KBM-7 (cell line): ENCODE results near the gene HECW1.
"Not testable (repeated sequence)": the region's sequence is repeated elsewhere in the genome, so short reads cannot be mapped to it uniquely, and the experiment has no call there.

Experiments
- DNase-seq: peaks from one replicate; pipeline ENCODE4 v3.0.0-alpha.2; 2015
- in situ Hi-C: fragments of 300-500 bp; cut with MboI; formaldehyde crosslinking; loops from 2 replicates; pipeline ENCODE4 v1.14.3; 2020; ENCODE audit warnings: low sequenced_read_pairs, low pct_unique_long_range_greater_than_20kb, mixed read lengths

HECW1 gene

GRCh38 chr7:43589133-43589478, 476.7 kb downstream of the HECW1 start:
- DNase-seq = no peak
- in situ Hi-C loops = no loop called here

DNA sequence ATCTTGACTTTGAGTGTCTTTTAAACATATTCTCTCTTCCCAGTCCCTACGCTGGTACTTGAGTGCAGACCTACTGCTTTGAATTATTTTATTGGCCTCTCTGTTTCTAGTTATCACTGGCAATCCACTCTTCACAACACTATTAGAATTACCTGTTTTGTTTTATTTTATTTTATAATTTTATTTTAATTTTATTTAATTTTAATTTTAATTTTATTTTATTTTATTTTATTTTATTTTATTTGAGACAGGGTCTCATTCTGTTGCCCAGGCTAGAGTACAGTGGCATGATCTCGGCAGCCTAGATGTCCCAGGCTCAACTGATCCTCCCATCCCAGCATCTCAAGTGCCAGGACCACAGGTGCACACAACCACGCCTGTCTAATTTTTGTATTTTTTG, 477.3 kb downstream of the HECW1 start:
- in situ Hi-C loops = no loop called here
- no peak for DNase-seq

DNA sequence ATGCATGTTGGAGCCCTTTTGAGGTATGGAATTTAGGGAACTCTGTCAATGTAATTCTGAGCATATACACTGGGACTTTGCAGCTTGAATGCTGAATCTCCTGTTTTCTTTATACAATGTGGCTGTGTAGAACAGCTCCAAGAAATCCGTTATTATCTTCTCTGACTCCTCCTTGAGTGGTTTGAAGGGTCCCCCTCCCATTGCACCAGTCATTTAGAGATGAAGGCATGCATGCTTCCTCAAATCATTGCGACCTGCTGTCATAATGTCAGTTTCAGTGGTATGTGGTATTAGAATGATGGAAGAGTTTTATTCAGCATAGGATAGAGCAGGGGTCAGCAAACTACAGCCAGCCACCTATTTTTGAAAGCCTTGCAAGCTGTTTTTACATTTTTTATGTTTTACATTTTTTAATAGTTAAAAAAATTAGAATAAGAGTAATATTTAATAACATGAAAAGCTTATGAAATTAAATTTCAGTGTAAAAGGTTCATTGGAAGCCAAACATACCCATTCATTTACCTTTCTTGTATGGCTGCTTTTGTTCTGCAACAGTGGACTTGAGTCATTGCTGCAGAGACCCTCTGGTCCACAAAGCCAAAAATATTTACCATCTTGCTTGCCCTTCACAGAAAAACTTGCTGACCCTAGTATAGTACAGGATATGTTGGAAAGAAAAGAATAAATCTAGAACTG, 478.6 kb downstream of the HECW1 start:
- no peak for DNase-seq
- in situ Hi-C loops = no loop called here

DNA sequence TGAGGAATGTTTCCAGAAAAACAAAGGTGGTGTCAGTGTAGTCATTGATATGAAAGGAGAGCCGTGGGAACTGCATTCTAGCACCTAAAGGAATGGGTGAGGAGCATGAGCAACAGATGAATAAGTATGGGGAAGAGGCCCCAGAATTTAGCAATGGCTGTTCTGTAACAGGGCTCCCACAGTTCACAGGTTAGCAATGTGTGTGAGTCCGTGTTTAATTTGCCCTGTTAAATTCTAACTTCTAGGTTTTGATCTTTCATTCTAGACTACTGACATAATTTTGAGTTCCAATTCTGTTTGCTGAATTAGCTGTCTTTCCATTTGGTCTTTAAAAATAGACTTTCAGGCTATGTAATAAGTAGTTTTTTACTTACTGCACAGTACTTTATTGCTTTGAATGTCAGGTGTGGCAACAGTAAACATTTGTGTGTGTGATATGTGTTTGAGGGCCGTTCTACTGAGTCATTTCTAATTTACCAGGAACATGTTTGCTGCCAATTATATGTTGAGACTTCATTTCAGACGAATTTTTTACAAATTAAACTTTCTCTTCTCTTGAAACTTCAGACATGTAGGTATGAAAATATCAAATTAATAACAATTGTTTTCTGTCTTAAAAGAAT, 479.2 kb downstream of the HECW1 start:
- in situ Hi-C loops = no loop called here
- no peak for DNase-seq

DNA sequence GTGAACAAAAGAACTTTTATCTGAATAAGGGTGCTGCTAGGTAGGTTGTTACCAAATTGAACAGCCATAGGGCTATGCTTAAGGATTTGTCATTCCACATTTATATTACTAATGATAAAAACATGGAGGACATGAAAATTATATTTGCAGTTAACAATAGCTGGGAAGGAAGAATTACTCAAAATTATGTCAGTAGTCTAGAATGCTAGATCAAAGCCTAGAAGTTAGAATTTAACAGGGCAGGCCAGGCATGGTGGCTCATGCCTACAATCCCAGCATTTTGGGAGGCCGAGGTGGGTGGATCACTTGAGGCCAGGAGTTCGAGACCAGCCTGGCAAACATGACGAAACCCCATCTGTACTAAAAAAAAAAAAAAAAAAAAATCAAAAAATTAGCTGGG, 479.9 kb downstream of the HECW1 start:
- in situ Hi-C loops = no loop called here
- no peak for DNase-seq

DNA sequence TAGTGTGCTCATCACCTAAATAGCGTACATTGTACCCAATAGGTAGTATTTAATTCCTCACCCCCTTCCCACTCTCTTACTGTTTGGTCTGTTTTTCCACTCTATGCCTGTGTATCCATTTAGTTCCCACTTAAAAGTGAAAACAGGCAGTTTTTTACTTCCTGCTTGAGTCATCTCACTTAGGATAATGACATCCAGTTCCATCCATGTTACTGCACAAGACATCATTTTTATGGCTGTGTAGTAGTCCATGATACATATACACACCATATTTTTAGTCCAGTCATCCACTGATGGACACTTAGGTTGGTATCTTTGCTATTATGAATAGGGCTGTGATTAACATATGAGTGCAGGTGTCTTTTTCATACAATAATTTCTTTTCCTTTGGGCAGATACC, 480.6 kb downstream of the HECW1 start:
- DNase-seq = no peak
- in situ Hi-C loops = no loop called here

DNA sequence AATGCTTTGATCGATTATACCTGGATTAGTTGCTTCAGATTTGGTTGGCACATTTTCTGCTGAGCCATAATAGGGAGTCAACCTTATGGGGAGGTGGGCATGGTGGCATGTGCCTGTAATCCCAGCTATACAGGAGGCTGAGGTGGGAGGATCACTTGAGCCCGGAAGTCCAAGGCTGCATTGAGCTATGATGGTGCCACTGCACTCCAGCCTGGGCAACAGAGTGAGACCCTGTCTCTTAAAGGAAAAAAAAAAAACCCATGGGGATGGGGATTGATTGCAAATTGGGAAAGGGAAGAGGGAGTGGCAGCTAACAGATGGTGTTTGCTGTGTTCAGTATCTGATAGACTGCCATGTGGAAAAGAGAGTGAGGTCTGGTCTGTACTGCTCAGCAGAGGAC, 481.6 kb downstream of the HECW1 start:
- DNase-seq = no peak
- in situ Hi-C loops = no loop called here

DNA sequence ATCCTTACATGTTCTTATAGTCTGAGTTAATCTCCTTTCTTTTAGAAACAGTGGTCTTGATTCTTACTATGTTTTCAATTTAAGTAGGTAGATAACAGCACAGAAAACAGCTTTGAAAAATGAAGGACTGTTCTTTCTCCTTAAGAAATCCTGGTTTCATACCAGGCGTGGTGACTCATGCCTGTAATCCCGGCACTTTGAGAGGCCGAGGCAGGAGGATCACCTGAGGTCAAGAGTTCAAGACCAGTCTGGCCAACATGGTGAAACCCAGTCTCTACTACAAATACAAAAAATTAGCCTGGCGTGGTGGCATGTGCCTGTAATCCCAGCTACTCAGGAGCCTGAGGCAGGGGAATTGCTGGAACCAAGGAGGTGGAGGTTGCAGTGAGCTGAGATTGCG, 484.0 kb downstream of the HECW1 start:
- in situ Hi-C loops, DNase-seq: not testable (repeated sequence)

- in situ Hi-C loops = no loop called here
- no peak for DNase-seq
Measured at GRCh38 chr7:43600056-43600455, 487.6 kb downstream of the HECW1 start.

- no peak for DNase-seq
- in situ Hi-C loops = no loop called here
Measured at GRCh38 chr7:43602256-43602655, 489.8 kb downstream of the HECW1 start.

- in situ Hi-C loops = no loop called here
- no peak for DNase-seq
Measured at GRCh38 chr7:43604251-43604650, 491.8 kb downstream of the HECW1 start.

DNA sequence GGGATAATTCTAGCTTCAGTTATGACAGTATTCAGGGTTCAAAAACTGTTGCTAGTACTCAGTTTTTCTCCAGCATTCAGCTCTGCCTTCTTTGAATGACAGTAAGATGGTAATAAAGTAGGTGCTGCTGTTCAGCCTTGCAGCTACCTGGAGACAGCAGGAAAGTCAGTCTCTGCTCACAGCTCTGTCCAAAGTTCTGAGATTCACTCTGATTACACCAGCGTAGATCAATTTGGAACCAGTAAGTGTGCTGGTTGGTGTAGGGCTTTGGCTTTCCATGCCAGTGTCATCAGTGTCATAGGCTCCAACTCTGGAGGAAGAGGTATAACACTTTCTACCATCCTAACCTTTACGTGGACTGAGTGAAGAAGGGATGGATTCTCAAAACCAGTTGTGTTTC, 496.6 kb downstream of the HECW1 start:
- in situ Hi-C loops = no loop called here

GRCh38 chr7:43612128-43612527, 499.7 kb downstream of the HECW1 start:
- in situ Hi-C loops = no loop called here
- no peak for DNase-seq

More for the DNA sequence above, 496.6 kb downstream of the HECW1 start:
- DNase-seq = no peak

DNA sequence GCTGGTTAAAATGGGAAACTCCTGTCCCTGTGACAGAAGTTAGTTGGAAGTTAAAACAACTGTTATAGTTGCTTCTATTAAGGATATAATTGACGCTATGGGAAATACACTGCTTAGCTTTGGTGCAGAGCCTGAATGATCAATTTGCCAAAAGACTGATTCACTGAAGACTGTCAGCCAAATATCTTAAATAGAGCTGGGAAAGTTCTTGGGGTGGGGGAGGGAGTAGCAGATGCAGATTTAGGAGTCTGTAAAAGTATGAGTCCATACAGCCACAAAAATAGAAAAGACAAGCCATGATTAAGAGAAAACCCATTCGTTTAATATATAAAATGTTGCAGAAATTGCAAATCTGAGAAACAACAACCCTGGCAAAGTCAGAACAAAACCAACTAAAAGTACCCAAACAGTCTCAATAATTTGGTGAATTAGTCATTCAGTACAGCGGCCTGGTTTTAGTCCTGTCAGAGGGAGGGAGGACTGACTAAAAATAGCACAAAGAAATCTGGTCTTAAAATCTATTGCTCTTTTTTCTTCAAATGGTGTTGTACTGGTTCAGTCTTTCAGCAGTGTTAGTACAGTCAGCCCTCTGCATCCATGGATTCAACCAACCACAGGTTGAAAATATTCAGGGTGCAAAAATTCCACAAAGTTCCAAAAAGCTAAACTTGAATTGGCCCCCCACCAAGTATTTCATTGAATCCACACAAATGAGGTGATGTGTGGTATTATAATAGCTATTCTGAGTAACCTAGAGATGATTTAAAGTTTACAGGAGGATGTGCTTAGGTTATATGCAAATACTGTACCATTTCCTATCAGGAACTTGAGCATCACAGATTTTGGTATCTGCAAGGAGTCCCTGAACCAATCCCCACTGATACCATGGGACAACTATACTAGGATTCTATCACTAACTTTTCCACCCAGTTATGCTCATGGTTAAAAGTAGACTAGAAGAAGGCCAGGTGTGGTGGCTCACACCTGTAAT, 500.4 kb downstream of the HECW1 start:
- DNase-seq = no peak
- in situ Hi-C loops = no loop called here
